ENCODE results near the gene DHCR7.
A peak's percentile ranks its signal among the peaks of the same experiment; 100 is the strongest.

The DHCR7 gene

DNA sequence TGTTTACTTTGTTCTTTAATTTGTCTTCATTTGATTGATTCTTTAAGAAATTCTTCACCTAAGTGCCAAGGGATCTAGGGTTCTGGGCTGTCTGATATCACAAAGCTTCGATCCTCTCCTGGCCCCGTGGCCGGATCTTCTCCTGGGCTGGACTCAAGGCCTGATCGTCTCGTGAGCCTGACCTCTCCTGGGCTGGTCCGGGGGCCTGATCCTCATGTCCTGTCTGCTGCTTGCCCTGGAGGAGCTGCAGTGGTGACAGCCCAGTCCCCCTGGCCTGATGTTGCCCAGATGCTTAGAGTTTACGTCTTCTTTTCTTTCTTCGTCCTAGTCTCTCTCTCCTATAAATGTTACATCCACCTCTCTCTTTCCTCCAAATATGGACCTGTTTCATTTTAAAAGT lies 8.1 kb upstream of the DHCR7 start:
- no peak for DNase-seq

DNA sequence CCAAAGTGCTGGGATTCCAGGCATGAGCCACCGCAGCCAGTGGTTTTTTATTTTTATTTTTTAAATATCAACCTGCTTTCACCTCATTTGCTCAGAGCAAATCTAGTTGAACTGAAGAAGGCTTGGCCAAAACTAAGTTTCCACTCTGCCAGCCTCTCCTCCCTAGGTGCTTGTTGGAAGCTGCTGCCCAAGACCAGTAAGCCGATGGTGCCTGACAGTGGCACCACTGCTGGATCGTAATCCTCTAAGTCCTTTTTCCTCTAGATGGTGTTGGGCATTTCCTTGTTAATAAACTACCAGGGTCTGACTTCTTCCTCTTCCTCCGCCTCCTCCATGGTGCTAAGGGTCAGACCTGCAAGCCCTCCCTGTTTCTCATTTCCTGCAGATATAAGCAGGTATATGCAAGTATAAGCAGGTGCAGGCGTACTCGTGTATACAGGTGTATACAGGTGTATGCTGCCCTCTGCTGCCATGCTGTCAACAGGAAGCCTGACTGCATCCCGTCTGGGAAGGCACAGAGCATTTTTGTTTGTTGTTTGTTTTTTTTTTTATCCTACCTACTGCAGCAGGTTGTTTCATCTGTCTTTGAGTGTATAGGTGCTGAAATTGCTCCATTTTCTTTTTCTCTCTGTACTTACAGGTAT lies 6.4 kb upstream of the DHCR7 start:
- no peak for DNase-seq

GRCh38 chr11:71453918-71454304 lies 5.7 kb upstream of the DHCR7 start:
- DNase-seq: no peak

DNA sequence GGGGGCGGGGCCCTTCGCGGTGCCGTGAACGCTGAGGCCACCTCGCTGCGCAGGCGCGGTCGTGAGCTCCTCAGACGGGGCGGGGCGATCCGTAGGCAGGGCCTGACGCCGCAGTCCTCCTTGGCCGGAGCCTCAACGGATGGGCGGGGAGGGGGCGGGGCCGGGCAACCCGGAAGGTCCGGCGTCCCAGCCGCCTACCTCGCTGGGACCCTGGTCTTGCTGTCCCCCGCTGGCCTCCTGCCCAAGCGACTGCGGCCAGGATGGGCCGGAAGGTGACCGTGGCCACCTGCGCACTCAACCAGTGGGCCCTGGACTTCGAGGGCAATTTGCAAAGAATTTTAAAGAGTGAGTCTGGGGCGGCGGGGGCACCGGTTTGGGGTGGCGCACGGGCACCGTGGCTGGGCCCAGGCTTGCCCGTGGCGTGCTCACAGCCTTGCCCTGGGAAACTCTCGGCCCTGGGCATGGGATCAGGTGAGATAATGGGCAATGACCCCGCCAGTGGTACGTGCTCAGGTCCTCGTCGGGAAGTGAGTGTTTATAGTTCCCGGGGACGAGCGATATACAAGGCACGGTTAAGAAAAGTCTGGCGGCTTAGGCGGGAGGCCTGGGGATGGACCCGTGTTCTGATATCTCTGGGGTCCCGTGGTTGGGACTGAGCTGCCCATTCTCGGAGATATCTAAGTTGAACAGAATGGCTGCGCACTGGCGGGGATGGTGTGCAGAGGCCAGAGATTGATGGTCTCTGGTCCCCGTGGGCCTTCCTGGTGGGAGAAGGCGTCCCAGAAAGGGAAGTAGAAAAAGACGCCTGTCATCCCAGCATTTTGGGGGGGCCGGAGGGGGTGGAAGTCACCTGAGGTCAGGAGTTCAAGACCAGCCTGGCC lies 5.1 kb upstream of the DHCR7 start, which contains the start of gene NADSYN1:
Gene NADSYN1, plus strand, starts transcription at position 167 of the 881 bp plus-strand sequence. Its CDS starts 94 bp downstream, at position 261.
- DNase-seq: peak; percentile 92

DNA sequence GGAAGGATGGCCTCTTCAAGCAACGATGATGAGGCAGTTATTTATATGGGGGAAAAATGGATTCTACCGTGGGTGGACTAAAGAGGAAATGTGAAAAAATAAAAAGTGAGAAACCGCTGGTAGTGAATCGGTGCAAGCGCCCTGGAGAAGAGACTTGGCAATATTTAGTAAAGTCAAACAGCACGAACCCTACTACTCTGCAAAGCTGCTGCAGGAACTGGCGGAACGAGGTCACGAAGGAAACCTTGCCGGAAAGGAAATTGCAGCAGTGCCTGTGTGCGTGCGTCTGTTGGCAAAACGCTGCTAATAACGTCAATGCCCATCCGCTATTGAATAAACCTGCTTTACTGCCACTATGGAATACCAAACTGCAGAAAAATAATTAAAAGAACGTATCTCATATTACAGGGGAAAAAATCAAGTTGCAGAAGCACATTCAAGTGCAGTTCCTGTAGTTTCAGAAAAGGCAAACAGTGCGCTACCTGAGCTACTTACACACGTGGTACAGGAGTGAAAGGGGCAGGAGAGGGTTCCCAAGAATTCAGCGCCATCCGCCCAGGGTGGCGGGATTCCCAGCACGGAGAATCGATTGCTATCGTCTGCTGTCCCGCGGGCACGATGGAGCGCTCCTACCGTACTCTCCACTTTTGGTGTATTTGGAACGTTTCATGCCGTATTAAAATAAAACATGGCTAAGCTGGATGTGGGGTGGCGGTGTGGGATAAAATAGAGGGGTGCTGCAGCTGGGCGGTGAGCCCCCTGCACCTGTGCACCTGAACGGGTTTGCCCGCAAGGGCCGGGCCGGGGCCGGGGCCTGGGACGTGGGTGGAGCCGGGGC lies 4.2 kb upstream of the DHCR7 start:
- peak; percentile 13 for DNase-seq

- no peak for DNase-seq
These were observed 3.5 kb upstream of the DHCR7 start for GRCh38 chr11:71451596-71452198.

DNA sequence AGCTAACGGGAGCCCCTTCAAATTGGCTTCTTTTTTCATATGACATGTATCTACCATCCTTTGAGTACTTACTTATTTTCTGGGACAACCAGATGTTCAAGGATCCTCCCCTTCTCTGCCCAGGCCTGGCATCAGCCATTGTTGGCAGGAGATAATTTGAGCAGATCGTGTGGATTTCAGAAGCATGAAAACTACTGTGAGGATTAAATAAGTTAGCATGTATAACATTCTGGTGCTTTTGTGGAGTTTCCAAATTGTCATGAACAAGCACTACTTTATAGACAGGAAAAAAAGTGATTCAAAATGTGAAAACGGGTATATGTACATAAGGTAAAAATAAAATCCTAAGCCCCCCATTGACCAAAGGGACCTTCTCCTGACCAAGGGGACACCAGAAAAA lies 2.7 kb upstream of the DHCR7 start:
- no peak for DNase-seq

DNA sequence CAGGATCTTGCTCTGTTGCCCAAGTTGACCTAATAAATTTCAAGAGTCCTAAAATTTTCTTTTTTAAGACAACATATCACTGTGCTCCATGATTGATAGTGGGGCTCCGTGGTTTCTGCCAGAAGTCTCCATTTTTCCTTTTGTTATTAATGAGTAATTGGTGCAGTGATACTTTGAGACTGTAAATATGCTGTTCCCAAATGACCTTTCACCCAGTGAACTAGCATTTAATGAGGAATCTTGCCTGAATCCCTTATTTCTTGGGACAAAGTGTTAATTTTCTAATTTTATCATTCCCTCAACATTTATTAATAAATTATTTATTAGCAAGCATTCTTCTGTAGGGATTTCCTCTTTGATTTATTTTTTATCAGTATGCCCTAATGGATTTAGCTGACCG lies 2.3 kb upstream of the DHCR7 start:
- DNase-seq: no peak

GRCh38 chr11:71449596-71449995 lies 1.4 kb upstream of the DHCR7 start:
- no peak for DNase-seq

GRCh38 chr11:71447791-71448256 lies 369 bp downstream of the DHCR7 start:
- DNase-seq: peak; percentile 44

DNA sequence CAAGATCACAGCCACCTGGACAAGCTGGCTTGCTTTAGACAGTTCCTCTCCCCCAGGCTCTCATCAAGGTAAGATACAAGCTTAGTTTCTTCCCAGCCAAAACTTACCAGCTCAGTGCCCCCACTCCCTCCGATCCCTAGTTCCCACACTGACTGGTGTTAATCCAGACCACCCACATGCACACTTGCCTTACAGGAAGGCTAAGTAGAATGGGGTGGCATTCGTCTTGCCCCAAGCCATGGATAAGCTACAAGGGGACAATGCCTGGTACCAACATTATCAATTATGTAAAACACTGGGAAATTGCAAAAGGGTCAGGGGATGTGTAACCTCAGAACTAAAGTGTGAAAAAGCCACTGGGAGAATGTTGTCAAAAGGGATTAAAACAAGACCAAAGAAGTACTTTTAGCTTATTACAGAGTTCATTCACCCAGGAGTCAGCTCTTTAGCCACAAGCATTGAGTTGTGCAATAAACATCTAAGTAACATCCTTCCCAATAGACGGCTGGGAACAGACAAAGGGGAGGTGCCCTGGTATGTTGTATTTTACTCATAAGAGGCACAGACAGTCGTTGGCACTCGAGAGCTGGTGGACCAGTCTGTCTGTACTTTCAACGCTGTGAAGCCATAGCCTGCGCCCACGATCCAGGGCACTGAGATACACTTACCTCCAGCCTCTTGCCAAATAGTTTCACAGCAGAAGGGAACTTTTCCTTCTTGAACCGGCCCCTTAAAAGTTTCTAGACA lies 1.1 kb downstream of the DHCR7 start:
- DNase-seq: no peak

GRCh38 chr11:71446150-71446549 lies 2.0 kb downstream of the DHCR7 start:
- no peak for DNase-seq

DNA sequence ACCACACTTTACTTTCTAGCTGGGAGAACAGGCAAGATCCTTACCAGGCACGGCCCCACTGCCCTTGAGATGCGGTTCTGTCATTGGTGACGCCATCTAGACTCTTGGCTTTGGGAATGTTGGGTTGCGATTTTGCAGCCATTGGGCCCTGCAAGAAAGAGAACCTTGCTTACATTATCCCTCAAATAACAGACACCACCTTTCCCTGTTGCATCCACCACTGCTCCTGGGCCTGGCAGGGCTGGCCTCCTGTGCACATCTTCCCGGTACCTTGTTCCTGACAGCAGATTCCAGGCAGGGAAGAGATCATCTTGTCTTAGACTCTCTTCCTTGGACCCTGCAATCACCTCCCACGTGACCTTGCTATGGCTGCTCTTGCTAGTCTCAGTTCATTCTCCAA lies 3.4 kb downstream of the DHCR7 start:
- no peak for DNase-seq

DNA sequence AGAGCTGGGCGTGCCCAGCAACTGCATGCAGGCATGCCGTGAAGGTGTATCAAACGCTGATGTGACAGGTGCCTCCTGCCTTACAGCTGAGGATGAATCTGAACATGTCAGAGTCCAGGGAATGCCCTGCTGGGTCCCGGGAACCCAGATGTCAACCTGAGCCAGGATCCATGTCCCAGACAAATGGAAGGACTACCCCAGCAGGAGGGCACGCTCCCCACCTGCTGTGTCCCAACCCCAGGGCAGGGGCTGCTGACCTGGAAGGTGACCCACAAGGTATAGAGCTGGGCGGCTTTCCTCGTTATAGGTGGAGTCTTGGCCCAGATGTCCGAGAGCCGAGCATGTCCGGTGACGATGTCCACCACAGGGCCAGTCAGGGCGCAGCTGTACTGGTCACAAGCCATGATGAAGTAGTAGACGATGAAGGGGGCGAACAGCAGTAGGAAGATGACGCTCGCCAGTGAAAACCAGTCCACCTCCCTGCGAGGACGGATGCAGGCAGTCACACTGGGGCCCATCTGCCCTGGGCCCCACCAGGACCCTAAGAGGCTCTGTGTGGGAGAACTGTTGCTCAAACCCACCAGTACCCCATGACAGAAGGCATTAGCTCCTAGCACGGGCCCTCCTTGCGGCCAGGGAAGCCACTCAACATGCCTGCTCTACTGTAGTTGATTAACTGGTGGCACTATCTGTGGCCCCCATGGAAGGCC lies 4.3 kb downstream of the DHCR7 start:
- no peak for DNase-seq

DNA sequence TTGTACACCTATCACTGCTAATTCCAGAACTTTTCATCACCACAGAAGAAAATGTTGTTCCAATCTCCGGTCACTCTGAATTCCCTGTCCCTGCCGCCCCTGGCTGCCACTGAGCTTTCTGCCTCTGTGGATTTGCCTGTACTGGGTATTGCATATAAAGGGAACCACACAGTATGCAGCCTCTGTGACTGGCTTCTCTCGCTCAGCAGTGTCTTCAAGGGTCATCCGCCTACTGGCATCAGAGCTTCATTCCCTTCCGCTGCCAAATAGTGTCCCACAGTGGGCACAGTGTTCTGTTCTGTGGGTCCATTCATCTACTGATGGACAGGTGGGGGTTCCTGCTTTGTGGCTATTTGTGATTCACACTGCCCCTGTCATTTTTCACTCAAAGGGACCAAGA lies 5.3 kb downstream of the DHCR7 start:
- DNase-seq: no peak

DNA sequence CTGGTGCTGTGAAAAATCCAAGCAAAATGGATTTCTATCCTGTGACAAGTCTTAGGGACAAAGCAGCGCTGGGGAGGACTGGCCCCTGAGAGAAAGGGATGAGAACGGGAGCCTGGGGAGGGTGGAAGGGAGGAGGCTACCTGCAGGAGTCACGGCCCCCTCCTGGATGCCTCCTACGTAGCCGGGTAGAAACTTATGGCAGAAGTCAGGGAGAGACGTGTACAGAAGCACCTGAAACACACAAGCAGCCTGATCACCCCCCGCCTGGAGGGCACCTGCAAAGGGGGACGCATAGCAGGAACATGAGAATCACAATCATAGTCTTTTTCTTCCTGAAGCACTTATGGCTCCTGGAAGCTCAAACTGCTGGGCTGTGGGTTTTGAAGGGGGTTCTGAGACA lies 6.1 kb downstream of the DHCR7 start:
- DNase-seq: no peak

GRCh38 chr11:71441251-71441650 lies 6.9 kb downstream of the DHCR7 start:
- DNase-seq: no peak

DNA sequence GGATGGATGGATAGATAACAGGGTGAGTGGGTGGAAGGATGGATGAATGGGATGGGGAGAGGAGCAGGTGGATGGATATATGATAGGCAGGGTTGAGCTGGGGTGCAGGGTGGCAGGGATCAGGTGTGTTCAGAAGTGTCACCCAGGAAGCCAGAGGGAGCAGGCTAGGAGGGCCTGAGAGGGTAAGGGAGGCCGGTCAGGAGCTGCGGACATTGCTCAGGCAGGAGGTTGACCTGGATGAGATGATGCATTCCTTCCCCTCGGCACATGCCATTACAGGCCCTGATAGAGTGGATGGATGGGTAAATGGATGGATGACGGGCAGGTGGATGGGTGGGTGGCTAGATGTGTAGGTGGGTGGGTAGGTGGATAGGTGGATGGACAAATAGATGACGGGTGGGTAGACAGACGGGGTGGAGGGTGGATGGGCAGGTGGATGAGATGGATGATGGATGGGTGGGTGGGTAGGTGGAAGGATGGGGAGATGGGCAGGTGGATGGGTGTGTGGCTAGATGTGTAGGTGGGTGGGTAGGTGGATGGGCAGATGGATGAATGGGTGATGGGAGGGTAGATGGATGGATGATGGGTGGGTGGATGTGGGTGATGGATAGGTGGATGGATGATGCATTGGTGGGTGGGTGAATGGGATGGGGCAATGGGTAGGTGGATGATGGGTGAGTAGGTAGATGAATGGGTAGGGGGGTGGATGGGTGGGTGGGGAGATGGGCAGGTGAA lies 8.0 kb downstream of the DHCR7 start:
- DNase-seq: no peak

DNA sequence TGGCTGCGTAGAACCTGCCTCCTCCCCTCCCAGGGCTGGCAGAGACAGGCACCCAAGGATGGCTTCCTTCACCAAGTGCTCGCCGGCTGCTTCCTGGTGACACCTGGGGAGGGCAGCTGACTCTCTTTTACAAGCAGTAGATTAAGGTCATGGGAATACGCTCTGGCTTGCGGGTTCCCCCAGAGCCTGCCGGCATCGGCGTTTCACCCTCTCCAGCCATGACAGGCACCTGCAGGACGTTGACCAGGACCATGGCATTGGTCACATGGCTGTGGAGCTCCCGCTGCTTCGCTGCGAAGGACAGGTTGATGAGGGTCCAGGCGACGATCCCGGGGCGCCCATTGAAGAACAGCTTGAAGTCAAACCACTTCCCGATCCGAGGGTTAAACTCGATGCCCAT lies 9.5 kb downstream of the DHCR7 start:
- no peak for DNase-seq

DNA sequence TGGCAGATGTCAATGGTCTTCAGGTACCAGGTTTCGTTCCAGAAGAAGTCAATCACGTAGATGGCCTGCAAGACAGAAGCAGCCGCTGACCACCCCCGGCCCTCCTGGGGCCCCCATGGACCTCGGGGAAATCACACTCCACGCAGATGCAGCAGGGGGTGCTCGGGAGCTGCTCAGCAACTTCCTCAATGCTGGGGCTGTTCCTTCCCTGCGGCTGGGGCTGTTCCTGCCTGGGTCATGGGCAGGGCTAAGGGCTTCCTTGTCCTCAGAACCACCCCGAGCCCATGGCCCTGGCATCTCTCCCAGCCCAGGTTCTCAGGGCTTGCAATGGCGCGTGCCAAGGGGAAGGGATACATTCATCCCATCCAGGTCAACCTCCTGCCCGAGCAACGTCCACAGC lies 10.3 kb downstream of the DHCR7 start:
- DNase-seq: no peak

GRCh38 chr11:71437399-71437798 lies 10.8 kb downstream of the DHCR7 start:
- no peak for DNase-seq

All from effector CD8-positive, alpha-beta T cell (primary cell).